BLaER1 (cell line): Measurements from ENCODE around the gene SLC29A4.
"Not testable (repeated sequence)": the region's sequence is repeated elsewhere in the genome, so short reads cannot be mapped to it uniquely, and the experiment has no call there.

Experiments
- H3K27ac ChIP-seq: shearing (Covaris generic); formaldehyde crosslinking; 2 replicates; pipeline ENCODE4 v1.8.1; 2022
- H3K27me3 ChIP-seq: shearing (Covaris generic); formaldehyde crosslinking; 2 replicates; pipeline ENCODE4 v1.8.1; 2022
- H3K36me3 ChIP-seq: shearing (Covaris generic); formaldehyde crosslinking; 2 replicates; pipeline ENCODE4 v1.8.1; 2022
- H3K4me1 ChIP-seq: shearing (Covaris generic); formaldehyde crosslinking; 2 replicates; pipeline ENCODE4 v1.8.1; 2022
- H3K4me2 ChIP-seq: shearing (Covaris generic); formaldehyde crosslinking; 2 replicates; pipeline ENCODE4 v1.8.1; 2022
- H3K4me3 ChIP-seq: shearing (Covaris generic); formaldehyde crosslinking; 2 replicates; pipeline ENCODE4 v1.8.1; 2022
- H3K9ac ChIP-seq: shearing (Covaris generic); formaldehyde crosslinking; 2 replicates; pipeline ENCODE4 v1.8.1; 2022
- H3K9me3 ChIP-seq: shearing (Covaris generic); formaldehyde crosslinking; 2 replicates; pipeline ENCODE4 v1.8.1; 2022
- H4K20me1 ChIP-seq: shearing (Covaris generic); formaldehyde crosslinking; 2 replicates; pipeline ENCODE4 v1.8.1; 2022
- Cebpa-rat ChIP-seq: shearing (Covaris generic); IDR thresholded peaks from 2 replicates; pipeline ENCODE4 v1.8.1; 2022

Gene SLC29A4

DNA sequence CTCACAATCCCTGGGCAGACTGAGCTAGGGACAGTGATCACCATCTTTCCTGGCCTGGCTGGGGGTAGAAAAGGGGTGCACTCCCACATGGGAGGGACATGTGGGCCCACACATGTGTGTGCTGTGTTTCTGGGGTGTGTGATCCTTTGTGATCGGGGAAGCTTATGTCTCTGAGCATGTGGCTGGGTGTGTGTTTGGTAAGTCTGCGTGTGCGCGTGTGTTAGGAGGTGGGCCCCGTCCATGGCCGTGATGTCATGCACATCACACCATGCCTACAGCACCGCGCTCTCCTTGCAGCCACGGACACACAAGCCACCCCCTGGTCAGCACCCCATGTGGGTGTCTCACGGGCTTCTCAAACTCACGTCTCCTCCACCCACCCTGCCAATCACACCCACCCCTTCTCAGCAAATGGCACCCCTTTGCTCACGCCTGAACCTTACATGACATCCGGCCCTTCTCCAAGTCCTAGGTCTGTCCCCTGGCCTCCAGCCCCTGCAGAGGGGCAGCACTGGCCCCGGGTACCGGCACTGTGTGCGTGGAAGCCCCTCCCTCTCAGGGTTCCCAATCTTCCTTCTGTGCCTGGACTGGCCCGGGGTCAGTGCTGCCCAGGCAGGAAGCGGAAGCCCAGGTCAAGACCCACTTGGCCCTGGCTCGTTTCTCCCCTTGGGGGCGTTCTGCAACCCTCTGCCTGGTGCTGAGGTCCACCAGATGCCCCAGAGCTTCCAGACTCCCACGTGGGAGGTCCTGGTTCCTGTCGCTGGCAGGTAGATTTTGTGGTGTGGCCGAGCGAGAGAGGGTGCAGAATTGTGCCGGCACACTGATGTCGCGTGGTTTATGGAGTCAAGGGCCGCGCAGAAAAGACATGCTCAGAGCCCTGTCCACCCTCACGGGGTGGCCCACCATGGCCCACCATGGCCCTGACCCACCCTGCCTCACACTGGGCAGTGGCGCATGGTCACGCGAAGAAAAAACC lies 12.6 kb downstream of the SLC29A4 start:
- Histone ChIP-seq H3K9me3 (no peaks in the 10 kb centered on the region), H3K27me3 (no peaks in the 10 kb centered on the region), H3K9ac (no peak overlapping the region), H3K4me3 (no peak overlapping the region), H3K4me2 (no peak overlapping the region), H4K20me1 (0 out of 2 replicates have a peak, but pooled peaks cover 2% of the 10 kb centered on the region), H3K4me1 (peaks cover 22% of the 10 kb centered on the region), H3K36me3 (peaks cover 58% of the 10 kb centered on the region), H3K27ac (no peak overlapping the region)
- no peak for TF ChIP-seq Cebpa-rat

DNA sequence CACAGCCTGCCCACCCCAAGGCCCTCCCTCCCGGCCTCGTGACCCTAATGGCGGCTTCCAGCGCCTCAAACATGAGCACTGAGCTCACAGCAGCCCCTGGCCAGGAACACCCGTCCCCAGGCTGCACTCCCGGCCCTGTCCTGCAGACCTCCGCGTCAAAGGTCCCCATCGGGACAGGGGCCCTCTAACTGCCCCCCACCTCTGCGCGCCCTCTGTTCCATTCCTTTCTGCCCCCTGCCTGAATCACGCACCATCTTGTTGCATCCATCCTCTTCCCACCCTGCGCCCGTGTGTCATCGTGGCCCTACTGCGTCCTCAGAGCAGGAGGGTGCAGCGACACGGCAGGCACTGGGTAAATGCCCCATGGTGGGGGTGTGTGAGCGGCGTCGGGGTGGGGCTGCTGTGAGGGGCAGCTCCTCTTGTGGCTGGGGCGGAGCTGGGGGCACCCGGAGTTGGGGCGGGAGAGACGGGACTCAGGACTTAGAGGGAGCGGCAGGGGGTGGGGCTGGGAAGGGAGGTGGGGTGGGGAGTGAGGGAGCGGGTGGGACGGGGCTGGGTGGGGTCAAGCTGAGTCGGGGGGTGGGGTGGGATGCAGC lies 13.4 kb downstream of the SLC29A4 start:
- H4K20me1 ChIP-seq = 0 out of 2 replicates have a peak, but pooled peaks cover 5% of the 10 kb centered on the region
- H3K9me3 ChIP-seq = no peaks in the 10 kb centered on the region
- no peaks in the 10 kb centered on the region for H3K27me3 ChIP-seq
- H3K4me2 ChIP-seq = no peak overlapping the region
- H3K27ac ChIP-seq = no peak overlapping the region
- H3K4me3 ChIP-seq = no peak overlapping the region
- peaks cover 22% of the 10 kb centered on the region for H3K4me1 ChIP-seq
- H3K9ac ChIP-seq = no peak overlapping the region
- peaks cover 58% of the 10 kb centered on the region for H3K36me3 ChIP-seq
- no peak for TF ChIP-seq Cebpa-rat

DNA sequence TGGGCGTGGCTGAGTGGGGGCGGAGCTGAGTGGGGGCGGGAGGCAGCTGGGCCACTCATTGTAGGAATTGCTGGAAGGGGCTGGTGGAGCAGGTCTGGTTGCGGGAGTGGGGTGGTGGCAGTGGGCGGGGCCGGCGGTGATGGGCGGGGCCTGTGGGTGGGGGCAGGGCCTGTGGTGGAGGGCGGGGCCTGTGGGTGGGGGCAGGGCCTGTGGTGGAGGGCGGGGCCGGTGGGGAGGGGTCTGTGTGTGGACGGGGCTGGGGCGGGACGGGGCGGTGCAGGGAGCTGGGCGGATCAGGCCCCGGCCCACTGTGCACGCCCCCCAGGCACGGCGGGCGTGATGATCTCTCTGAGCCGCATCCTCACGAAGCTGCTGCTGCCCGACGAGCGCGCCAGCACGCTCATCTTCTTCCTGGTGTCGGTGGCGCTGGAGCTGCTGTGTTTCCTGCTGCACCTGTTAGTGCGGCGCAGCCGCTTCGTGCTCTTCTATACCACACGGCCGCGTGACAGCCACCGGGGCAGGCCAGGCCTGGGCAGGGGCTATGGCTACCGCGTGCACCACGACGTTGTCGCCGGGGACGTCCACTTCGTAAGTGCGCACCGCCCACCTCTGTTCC lies 14.0 kb downstream of the SLC29A4 start:
- H3K4me2 ChIP-seq = peak overlapping the region; percentile 89
- H3K27ac ChIP-seq = no peak overlapping the region
- TF ChIP-seq Cebpa-rat = no peak
- H3K4me1 ChIP-seq = peaks cover 22% of the 10 kb centered on the region
- 0 out of 2 replicates have a peak, but pooled peaks cover 5% of the 10 kb centered on the region for H4K20me1 ChIP-seq
- H3K4me3 ChIP-seq = peak overlapping the region; percentile 56
- no peaks in the 10 kb centered on the region for H3K9me3 ChIP-seq
- H3K36me3 ChIP-seq = peaks cover 58% of the 10 kb centered on the region
- H3K9ac ChIP-seq = 0 out of 2 replicates have a peak overlapping the region, but pooled peaks have one; percentile 3
- no peaks in the 10 kb centered on the region for H3K27me3 ChIP-seq

DNA sequence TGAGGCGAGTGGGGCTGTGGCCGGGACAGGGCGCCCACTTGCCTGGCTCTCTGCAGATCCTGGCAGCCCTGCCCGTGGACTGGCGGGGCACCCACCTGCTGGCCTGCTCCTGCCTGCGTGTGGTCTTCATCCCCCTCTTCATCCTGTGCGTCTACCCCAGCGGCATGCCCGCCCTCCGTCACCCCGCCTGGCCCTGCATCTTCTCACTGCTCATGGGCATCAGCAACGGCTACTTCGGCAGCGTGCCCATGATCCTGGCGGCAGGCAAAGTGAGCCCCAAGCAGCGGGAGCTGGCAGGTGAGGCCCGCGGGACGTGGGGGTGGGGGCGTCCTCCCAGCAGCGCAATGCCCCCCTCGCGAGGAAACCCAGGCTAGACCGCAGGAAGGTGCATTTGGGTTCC lies 17.6 kb downstream of the SLC29A4 start:
- TF ChIP-seq Cebpa-rat = no peak
- Histone ChIP-seq H3K4me1 (peaks cover 22% of the 10 kb centered on the region), H4K20me1 (0 out of 2 replicates have a peak, but pooled peaks cover 5% of the 10 kb centered on the region)

DNA sequence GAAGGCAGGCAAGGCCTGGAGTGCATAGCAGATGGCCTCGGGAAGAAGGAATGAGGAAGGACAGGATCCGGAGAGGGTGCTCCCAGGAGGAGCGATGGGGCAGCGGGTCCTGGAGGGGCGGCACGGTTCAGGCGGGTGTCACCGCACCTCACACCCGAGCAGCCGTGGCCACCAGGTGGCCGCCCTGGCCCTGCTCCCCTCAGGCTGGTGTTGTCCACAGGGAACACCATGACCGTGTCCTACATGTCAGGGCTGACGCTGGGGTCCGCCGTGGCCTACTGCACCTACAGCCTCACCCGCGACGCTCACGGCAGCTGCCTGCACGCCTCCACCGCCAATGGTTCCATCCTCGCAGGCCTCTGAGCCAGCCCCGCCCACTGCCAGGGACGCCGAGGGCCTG lies 19.8 kb downstream of the SLC29A4 start:
- TF ChIP-seq Cebpa-rat = no peak
- Histone ChIP-seq H4K20me1 (peaks cover 8% of the 10 kb centered on the region; the same call in 1 of the 2 replicates), H3K4me3 (no peak overlapping the region), H3K4me2 (no peak overlapping the region), H3K36me3 (peaks cover 81% of the 10 kb centered on the region), H3K27me3 (no peaks in the 10 kb centered on the region), H3K4me1 (peaks cover 14% of the 10 kb centered on the region), H3K27ac (no peak overlapping the region), H3K9me3 (no peaks in the 10 kb centered on the region), H3K9ac (no peak overlapping the region)

More for the DNA sequence above, 17.6 kb downstream of the SLC29A4 start:
- H3K36me3 ChIP-seq = peaks cover 72% of the 10 kb centered on the region
- no peaks in the 10 kb centered on the region for H3K27me3 ChIP-seq
- no peak overlapping the region for H3K9ac ChIP-seq
- no peaks in the 10 kb centered on the region for H3K9me3 ChIP-seq
- H3K4me3 ChIP-seq = no peak overlapping the region
- H3K4me2 ChIP-seq = no peak overlapping the region
- H3K27ac ChIP-seq = no peak overlapping the region

DNA sequence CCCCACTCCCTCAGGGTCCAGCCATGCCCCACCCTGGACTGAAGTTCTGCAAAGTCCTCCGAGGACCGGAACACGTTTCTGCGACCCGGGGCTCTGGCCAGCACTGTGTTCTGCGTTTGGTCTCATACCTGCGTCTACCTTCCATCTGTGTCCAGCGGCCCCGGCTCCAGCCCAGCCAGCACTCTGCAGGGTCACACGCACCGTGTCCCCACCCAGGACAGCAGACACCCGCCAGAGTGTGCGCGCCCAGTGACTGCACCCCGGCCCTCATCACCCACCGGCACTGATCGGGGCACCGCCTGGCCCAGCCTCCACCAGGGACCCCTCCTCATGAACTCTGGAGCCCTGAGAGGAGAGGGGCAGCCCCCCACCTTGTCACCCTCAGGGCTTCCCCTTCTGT lies 20.3 kb downstream of the SLC29A4 start:
- Histone ChIP-seq H3K9me3 (no peaks in the 10 kb centered on the region), H3K4me1 (peaks cover 10% of the 10 kb centered on the region), H3K4me2 (no peak overlapping the region), H3K27me3 (no peaks in the 10 kb centered on the region), H4K20me1 (peaks cover 13% of the 10 kb centered on the region; the same call in 1 of the 2 replicates), H3K36me3 (peaks cover 86% of the 10 kb centered on the region), H3K27ac (no peak overlapping the region), H3K9ac (no peak overlapping the region), H3K4me3 (no peak overlapping the region)
- TF ChIP-seq Cebpa-rat = no peak

DNA sequence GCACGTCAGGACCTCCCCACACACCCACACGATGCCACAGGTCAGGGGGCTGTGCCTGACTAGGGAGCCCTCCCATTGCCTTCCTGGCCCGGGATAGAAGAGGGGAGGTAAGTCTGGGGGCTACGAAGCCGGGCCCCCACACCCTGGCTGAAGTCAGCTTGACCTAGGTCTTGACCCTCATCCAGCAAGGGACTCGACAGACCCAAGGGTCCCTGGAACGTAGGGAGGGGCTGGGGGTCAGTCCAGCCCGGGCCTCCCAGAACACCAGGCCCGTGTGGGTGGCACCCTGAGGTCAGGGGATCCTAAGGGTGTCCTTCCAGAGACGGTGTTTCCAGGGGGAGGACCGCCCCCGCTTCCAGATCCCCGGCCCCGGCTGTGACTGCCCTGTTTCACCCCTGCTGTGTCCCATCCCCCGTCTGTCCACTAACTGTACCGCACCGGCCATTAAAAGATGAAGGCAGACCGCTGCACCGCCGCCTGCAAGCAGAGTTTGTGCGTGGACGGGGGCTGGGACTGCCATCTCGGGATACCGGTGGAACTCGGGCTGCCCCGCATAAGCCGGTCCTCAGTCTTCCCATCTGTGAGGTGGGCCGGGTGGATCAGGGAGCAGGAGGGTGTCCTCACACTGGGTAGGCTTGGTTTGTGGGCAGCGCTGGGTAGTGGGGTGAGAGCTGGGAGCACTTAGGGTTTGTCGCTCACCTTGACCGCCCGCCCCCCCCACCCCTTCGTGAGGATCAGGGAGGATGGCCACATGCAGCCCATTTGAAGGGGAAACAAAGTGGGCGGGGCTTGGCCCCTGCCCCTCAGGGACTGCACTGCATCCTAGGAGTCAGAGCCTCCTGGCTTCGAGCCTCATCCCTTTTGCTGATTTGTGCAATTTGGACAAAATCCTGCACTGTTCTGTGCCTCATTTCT lies 21.1 kb downstream of the SLC29A4 start:
- Histone ChIP-seq H3K4me3 (no peak overlapping the region), H3K27ac (no peak overlapping the region), H3K27me3 (no peaks in the 10 kb centered on the region), H3K36me3 (peaks cover 87% of the 10 kb centered on the region), H3K4me2 (no peak overlapping the region), H4K20me1 (peaks cover 13% of the 10 kb centered on the region; the same call in 1 of the 2 replicates), H3K9ac (no peak overlapping the region), H3K4me1 (0 out of 2 replicates have a peak, but pooled peaks cover 2% of the 10 kb centered on the region), H3K9me3 (no peaks in the 10 kb centered on the region)
- no peak for TF ChIP-seq Cebpa-rat

DNA sequence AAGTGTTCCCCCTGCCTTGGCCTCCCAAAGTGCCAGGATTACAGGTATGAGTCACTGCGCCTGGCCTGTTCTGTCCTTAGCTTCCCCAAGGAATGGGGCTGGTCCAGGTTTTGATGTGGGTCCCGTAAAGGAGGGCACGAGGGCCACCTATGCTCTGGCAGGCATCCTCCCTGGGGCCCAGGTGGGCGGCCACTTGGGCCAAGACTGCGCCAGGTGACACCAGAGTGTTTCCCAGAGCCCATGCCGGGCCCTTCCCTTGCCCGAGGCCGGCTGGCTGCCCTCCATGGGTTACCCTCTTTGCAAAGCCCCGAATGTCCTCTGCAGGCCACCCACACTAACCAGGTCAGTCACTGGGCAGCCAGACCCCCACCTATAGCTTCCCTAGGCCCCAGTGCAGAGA lies 22.3 kb downstream of the SLC29A4 start:
- H3K36me3 ChIP-seq = peaks cover 83% of the 10 kb centered on the region
- not testable (repeated sequence) for H3K27me3 ChIP-seq

DNA sequence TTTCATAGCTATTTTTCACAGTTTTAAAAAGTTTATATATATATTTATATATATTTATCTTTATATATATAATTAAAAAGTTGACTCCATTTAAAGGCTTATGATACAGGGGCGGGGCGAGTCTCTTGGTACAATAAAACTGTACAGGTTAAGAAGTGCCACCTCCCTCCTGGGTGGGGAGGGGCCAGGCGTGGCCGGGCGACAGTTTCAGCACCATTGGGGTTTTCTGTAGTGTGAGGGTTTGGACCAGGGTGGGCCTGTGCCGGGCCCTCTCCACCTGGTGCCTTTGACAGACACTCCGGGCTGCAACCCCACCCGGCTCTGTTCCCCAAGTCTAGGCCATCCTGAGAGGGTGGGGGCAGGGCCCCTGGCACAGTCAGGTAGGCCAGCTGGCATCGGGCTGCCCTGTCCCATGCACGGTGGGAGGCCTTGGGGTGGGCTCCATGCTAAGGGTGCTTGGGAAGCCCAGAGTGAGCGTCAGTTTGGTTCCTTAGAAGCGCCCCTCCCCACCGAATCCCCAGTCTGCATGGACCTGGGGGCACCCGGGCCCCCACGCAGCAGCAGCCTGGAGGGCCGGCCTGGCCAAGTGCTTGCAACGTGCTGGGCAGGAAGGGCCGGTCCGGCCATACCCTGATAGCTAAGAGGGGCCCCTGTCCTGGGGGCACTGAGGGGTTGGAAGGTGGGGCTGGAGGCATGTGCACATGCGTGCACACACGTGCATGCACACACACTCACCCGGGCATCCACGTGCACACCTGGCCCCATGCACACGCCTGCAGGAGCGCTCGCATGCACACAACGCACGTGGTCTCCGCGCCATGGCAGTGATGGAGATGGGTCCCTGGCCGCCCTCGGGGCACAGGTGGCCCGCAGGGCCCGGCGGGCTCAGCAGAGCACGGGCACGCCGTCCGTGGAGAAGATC lies 24.7 kb downstream of the SLC29A4 start:
- not testable (repeated sequence) for H3K4me3 ChIP-seq, H3K4me1 ChIP-seq, H3K4me2 ChIP-seq, H4K20me1 ChIP-seq, H3K27me3 ChIP-seq, H3K9me3 ChIP-seq, H3K9ac ChIP-seq, H3K27ac ChIP-seq
- H3K36me3 ChIP-seq = peaks cover 81% of the 10 kb centered on the region

More for the DNA sequence above, 22.3 kb downstream of the SLC29A4 start:
- H4K20me1 ChIP-seq = peaks cover 13% of the 10 kb centered on the region; the same call in 1 of the 2 replicates
- not testable (repeated sequence) for H3K4me1 ChIP-seq, H3K9me3 ChIP-seq, H3K4me3 ChIP-seq, H3K9ac ChIP-seq, H3K27ac ChIP-seq, H3K4me2 ChIP-seq
